Measurements from ENCODE around the gene GPR78.

The GPR78 gene

GRCh38 chr4:8552581-8553205 is 27.5 kb upstream of the GPR78 start:
- no peak for DNase-seq
- no peak overlapping the region for H3K4me3 ChIP-seq (ENCODE audit: control insufficient read depth in 1 of 7, extremely low read depth in 1 of 7, insufficient read depth in 4 of 7, low read depth in 2 of 7, low read length in 6 of 7)
- no peaks in the 10 kb centered on the region for H3K4me1 ChIP-seq (ENCODE audit: control extremely low read depth in 1 of 4, control insufficient read depth in 4 of 4, insufficient read depth in 4 of 4, low read length in 3 of 4)
- peaks cover 0 to 1% (median 0%) of the 10 kb centered on the region in 5 experiments for H3K9me3 ChIP-seq (ENCODE audit: control extremely low read depth in 1 of 5, control insufficient read depth in 4 of 5, insufficient read depth in 2 of 5, low read depth in 1 of 5, low read length in 4 of 5)
- H3K27me3 ChIP-seq (replicated peaks in 2 of 5; ENCODE audit: control insufficient read depth in 4 of 5, insufficient read depth in 5 of 5, low read length in 4 of 5), result peaks cover 0 to 5% (median 0%) of the 10 kb centered on the region in 5 experiments
- CTCF ChIA-PET, result no interaction called here
- no peaks in the 10 kb centered on the region for H3K36me3 ChIP-seq (ENCODE audit: control insufficient read depth in 4 of 4, insufficient read depth in 4 of 4, low read length in 3 of 4)
- WGBS (ENCODE audit: insufficient coverage), result 86% methylated on average over 8 of the region's 8 CpGs
- H3K27ac ChIP-seq (ENCODE audit: insufficient read depth in 1 of 2, low read depth in 1 of 2, low read length in 2 of 2, poor library complexity in 1 of 2, severe bottlenecking in 2 of 2), result no peak overlapping the region
- POLR2A ChIA-PET, result no interaction called here

- POLR2A ChIA-PET, result interaction anchor here (0.7 kb wide), 1 partner anchor 1223 kb away, joined by 4 read pairs; no protein-coding TSS in a partner anchor
- WGBS (ENCODE audit: insufficient coverage), result 95% methylated on average over 7 of the region's 8 CpGs
These were observed 27.0 kb upstream of the GPR78 start for GRCh38 chr4:8553216-8553615.

GRCh38 chr4:8553991-8554405 is 26.2 kb upstream of the GPR78 start:
- ChIA-PET CTCF (no interaction called here), POLR2A (no interaction called here)
- H3K36me3 ChIP-seq (ENCODE audit: control insufficient read depth in 4 of 4, insufficient read depth in 4 of 4, low read length in 3 of 4), result no peaks in the 10 kb centered on the region
- no peak overlapping the region for H3K27ac ChIP-seq (ENCODE audit: insufficient read depth in 1 of 2, low read depth in 1 of 2, low read length in 2 of 2, poor library complexity in 1 of 2, severe bottlenecking in 2 of 2)
- 95% methylated on average over 11 of the region's 12 CpGs for WGBS (ENCODE audit: insufficient coverage)
- H3K4me3 ChIP-seq (ENCODE audit: control insufficient read depth in 1 of 7, extremely low read depth in 1 of 7, insufficient read depth in 4 of 7, low read depth in 2 of 7, low read length in 6 of 7), result no peak overlapping the region
- no peaks in the 10 kb centered on the region for H3K4me1 ChIP-seq (ENCODE audit: control extremely low read depth in 1 of 4, control insufficient read depth in 4 of 4, insufficient read depth in 4 of 4, low read length in 3 of 4)
- no peak for DNase-seq
- H3K27me3 ChIP-seq (replicated peaks in 2 of 5; ENCODE audit: control insufficient read depth in 4 of 5, insufficient read depth in 5 of 5, low read length in 4 of 5), result peaks cover 0 to 6% (median 0%) of the 10 kb centered on the region in 5 experiments
- H3K9me3 ChIP-seq (ENCODE audit: control extremely low read depth in 1 of 5, control insufficient read depth in 4 of 5, insufficient read depth in 2 of 5, low read depth in 1 of 5, low read length in 4 of 5), result peaks cover 0 to 1% (median 0%) of the 10 kb centered on the region in 5 experiments

More at GRCh38 chr4:8553216-8553615, 27.0 kb upstream of the GPR78 start:
- Histone ChIP-seq H3K4me1 (ENCODE audit: control extremely low read depth in 1 of 4, control insufficient read depth in 4 of 4, insufficient read depth in 4 of 4, low read length in 3 of 4) (no peaks in the 10 kb centered on the region), H3K36me3 (ENCODE audit: control insufficient read depth in 4 of 4, insufficient read depth in 4 of 4, low read length in 3 of 4) (no peaks in the 10 kb centered on the region), H3K9me3 (ENCODE audit: control extremely low read depth in 1 of 5, control insufficient read depth in 4 of 5, insufficient read depth in 2 of 5, low read depth in 1 of 5, low read length in 4 of 5) (peaks cover 0 to 1% (median 0%) of the 10 kb centered on the region in 5 experiments), H3K27ac (ENCODE audit: insufficient read depth in 1 of 2, low read depth in 1 of 2, low read length in 2 of 2, poor library complexity in 1 of 2, severe bottlenecking in 2 of 2) (no peak overlapping the region), H3K27me3 (replicated peaks in 2 of 5; ENCODE audit: control insufficient read depth in 4 of 5, insufficient read depth in 5 of 5, low read length in 4 of 5) (peaks cover 0 to 5% (median 0%) of the 10 kb centered on the region in 5 experiments), H3K4me3 (ENCODE audit: control insufficient read depth in 1 of 7, extremely low read depth in 1 of 7, insufficient read depth in 4 of 7, low read depth in 2 of 7, low read length in 6 of 7) (no peak overlapping the region)
- DNase-seq, result no peak
- CTCF ChIA-PET, result interaction anchor here (0.6 kb wide), 1 partner anchor 92 kb away, joined by 3 read pairs; no protein-coding TSS in a partner anchor

- Histone ChIP-seq H3K36me3 (ENCODE audit: control insufficient read depth in 4 of 4, insufficient read depth in 4 of 4, low read length in 3 of 4) (no peaks in the 10 kb centered on the region), H3K4me3 (ENCODE audit: control insufficient read depth in 1 of 7, extremely low read depth in 1 of 7, insufficient read depth in 4 of 7, low read depth in 2 of 7, low read length in 6 of 7) (no peak overlapping the region), H3K27me3 (replicated peaks in 2 of 5; ENCODE audit: control insufficient read depth in 4 of 5, insufficient read depth in 5 of 5, low read length in 4 of 5) (peaks cover 0 to 6% (median 0%) of the 10 kb centered on the region in 5 experiments), H3K4me1 (ENCODE audit: control extremely low read depth in 1 of 4, control insufficient read depth in 4 of 4, insufficient read depth in 4 of 4, low read length in 3 of 4) (no peaks in the 10 kb centered on the region), H3K27ac (ENCODE audit: insufficient read depth in 1 of 2, low read depth in 1 of 2, low read length in 2 of 2, poor library complexity in 1 of 2, severe bottlenecking in 2 of 2) (no peak overlapping the region), H3K9me3 (ENCODE audit: control extremely low read depth in 1 of 5, control insufficient read depth in 4 of 5, insufficient read depth in 2 of 5, low read depth in 1 of 5, low read length in 4 of 5) (peaks cover 0 to 4% (median 0%) of the 10 kb centered on the region in 5 experiments)
- WGBS (ENCODE audit: insufficient coverage), result 91% methylated on average over 13 of the region's 17 CpGs
- no peak for DNase-seq
- POLR2A ChIA-PET, result no interaction called here
- CTCF ChIA-PET, result no interaction called here
These were observed 25.6 kb upstream of the GPR78 start for GRCh38 chr4:8554555-8555100.

- H3K27ac ChIP-seq (ENCODE audit: insufficient read depth in 1 of 2, low read depth in 1 of 2, low read length in 2 of 2, poor library complexity in 1 of 2, severe bottlenecking in 2 of 2), result no peak overlapping the region
- CTCF ChIA-PET, result no interaction called here
- no peak overlapping the region for H3K4me3 ChIP-seq (ENCODE audit: control insufficient read depth in 1 of 7, extremely low read depth in 1 of 7, insufficient read depth in 4 of 7, low read depth in 2 of 7, low read length in 6 of 7)
- peaks cover 0 to 4% (median 0%) of the 10 kb centered on the region in 5 experiments for H3K9me3 ChIP-seq (ENCODE audit: control extremely low read depth in 1 of 5, control insufficient read depth in 4 of 5, insufficient read depth in 2 of 5, low read depth in 1 of 5, low read length in 4 of 5)
- peaks cover 0 to 7% (median 2%) of the 10 kb centered on the region in 5 experiments for H3K27me3 ChIP-seq (replicated peaks in 2 of 5; ENCODE audit: control insufficient read depth in 4 of 5, insufficient read depth in 5 of 5, low read length in 4 of 5)
- WGBS (ENCODE audit: insufficient coverage), result 83% methylated on average over 5 of the region's 5 CpGs
- no peaks in the 10 kb centered on the region for H3K36me3 ChIP-seq (ENCODE audit: control insufficient read depth in 4 of 4, insufficient read depth in 4 of 4, low read length in 3 of 4)
- DNase-seq, result no peak
- H3K4me1 ChIP-seq (ENCODE audit: control extremely low read depth in 1 of 4, control insufficient read depth in 4 of 4, insufficient read depth in 4 of 4, low read length in 3 of 4), result no peaks in the 10 kb centered on the region
- POLR2A ChIA-PET, result no interaction called here
These were observed 24.5 kb upstream of the GPR78 start for GRCh38 chr4:8555716-8556115.

GRCh38 chr4:8556341-8557150 is 23.6 kb upstream of the GPR78 start:
- Histone ChIP-seq H3K27me3 (replicated peaks in 2 of 5; ENCODE audit: control insufficient read depth in 4 of 5, insufficient read depth in 5 of 5, low read length in 4 of 5) (peaks cover 0 to 10% (median 6%) of the 10 kb centered on the region in 5 experiments), H3K27ac (ENCODE audit: insufficient read depth in 1 of 2, low read depth in 1 of 2, low read length in 2 of 2, poor library complexity in 1 of 2, severe bottlenecking in 2 of 2) (no peak overlapping the region), H3K4me3 (ENCODE audit: control insufficient read depth in 1 of 7, extremely low read depth in 1 of 7, insufficient read depth in 4 of 7, low read depth in 2 of 7, low read length in 6 of 7) (no peak overlapping the region), H3K9me3 (ENCODE audit: control extremely low read depth in 1 of 5, control insufficient read depth in 4 of 5, insufficient read depth in 2 of 5, low read depth in 1 of 5, low read length in 4 of 5) (peaks cover 0 to 4% (median 0%) of the 10 kb centered on the region in 5 experiments), H3K4me1 (ENCODE audit: control extremely low read depth in 1 of 4, control insufficient read depth in 4 of 4, insufficient read depth in 4 of 4, low read length in 3 of 4) (no peaks in the 10 kb centered on the region), H3K36me3 (ENCODE audit: control insufficient read depth in 4 of 4, insufficient read depth in 4 of 4, low read length in 3 of 4) (no peaks in the 10 kb centered on the region)
- CTCF ChIA-PET, result no interaction called here
- DNase-seq, result no peak
- POLR2A ChIA-PET, result no interaction called here
- WGBS (ENCODE audit: insufficient coverage), result 84% methylated on average over 11 of the region's 17 CpGs
